SK-N-SH (cell line): ENCODE data around the gene NPW. TPM values are rescaled to one million over a fixed set of nuclear protein-coding genes. Genes with fewer than 3 reads are reported as not detected.

ENCODE experiments used
- CTCF ChIA-PET: fragments of 300-600, 350-600 bp; formaldehyde crosslinking; extraction: SDS; loops from one replicate; lab custom pipeline; 2021; lab: Yijun Ruan, JAX
- POLR2A ChIA-PET: fragments of 350-600 bp; sonication (Branson Sonifier 250); formaldehyde crosslinking; extraction: SDS; loops from one replicate; lab custom pipeline; 2020; ENCODE audit warnings: antibody characterized with exemption, inconsistent platforms; lab: Yijun Ruan, JAX
- DNase-seq: peaks from one replicate; pipeline ENCODE4 v3.0.0; 2012
- H2AFZ ChIP-seq: fragments of 200-600 bp; sonication (generic); 2 replicates; pipeline ENCODE4 v1.8.1; 2016; ENCODE audit warnings: antibody characterized with exemption, mild to moderate bottlenecking, low read depth
- H3F3A ChIP-seq: fragments of 200-600 bp; sonication (generic); replicated peaks from 2 replicates; pipeline ENCODE3; 2016; ENCODE audit warnings: antibody characterized with exemption, mild to moderate bottlenecking; ENCODE audit not compliant: insufficient read depth
- H3K27ac ChIP-seq, 2 experiments: fragments of 200-500 bp in 1 of 2; fragments of 200-600 bp in 1 of 2; sonication (Bioruptor generic) in 1 of 2; sonication (generic), shearing (Covaris generic) in 1 of 2; 2 replicates each; pipeline versions ENCODE4 v1.5.1 to v1.6.1; 2014 to 2016; ENCODE audit warnings: low read depth in 2 of 2, inconsistent platforms in 1 of 2, low read length in 1 of 2, mild to moderate bottlenecking in 1 of 2, mixed read lengths in 1 of 2
- H3K27me3 ChIP-seq: fragments of 200-600 bp; sonication (generic), shearing (Covaris generic); 2 replicates; pipeline ENCODE4 v1.6.1; 2016; ENCODE audit warnings: mixed run types; ENCODE audit not compliant: insufficient read depth
- H3K36me3 ChIP-seq, 2 experiments: fragments of 200-500 bp in 1 of 2; fragments of 200-600 bp in 1 of 2; sonication (Bioruptor generic) in 1 of 2; sonication (generic) in 1 of 2; replicated peaks in 1 of 2; 2 replicates each; pipeline versions ENCODE3 to v1.5.1; 2014 to 2016; ENCODE audit warnings: low read length in 1 of 2, mild to moderate bottlenecking in 1 of 2; ENCODE audit not compliant: insufficient read depth in 2 of 2, control insufficient read depth in 1 of 2
- H3K4me1 ChIP-seq, 2 experiments: fragments of 200-500 bp in 1 of 2; fragments of 200-600 bp in 1 of 2; sonication (Bioruptor generic) in 1 of 2; sonication (generic), shearing (Covaris generic) in 1 of 2; 2 replicates each; pipeline versions ENCODE4 v1.5.1 to v1.6.1; 2014 to 2016; ENCODE audit warnings: low read depth in 1 of 2, low read length in 1 of 2, mixed run types in 1 of 2; ENCODE audit not compliant: insufficient read depth in 2 of 2, control insufficient read depth in 1 of 2
- H3K4me2 ChIP-seq: fragments of 200-600 bp; sonication (generic), shearing (Covaris generic); 2 replicates; pipeline ENCODE4 v1.6.1; 2017; ENCODE audit warnings: mixed run types
- H3K4me3 ChIP-seq, 2 experiments: fragments of 200-500 bp in 1 of 2; fragments of 200-600 bp in 1 of 2; sonication (Bioruptor generic) in 1 of 2; sonication (generic), shearing (Covaris generic) in 1 of 2; 2 replicates each; pipeline versions ENCODE4 v1.5.1 to v1.8.1; 2014 to 2016; ENCODE audit warnings: low read depth in 2 of 2, inconsistent platforms in 1 of 2, low read length in 1 of 2, mild to moderate bottlenecking in 1 of 2, mixed read lengths in 1 of 2, moderate library complexity in 1 of 2
- H3K79me2 ChIP-seq: fragments of 200-600 bp; sonication (generic); 2 replicates; pipeline ENCODE4 v1.8.1; 2017; ENCODE audit warnings: mild to moderate bottlenecking; ENCODE audit not compliant: insufficient read depth
- H3K9ac ChIP-seq: fragments of 200-600 bp; sonication (generic); 2 replicates; pipeline ENCODE4 v1.6.1; 2017; ENCODE audit warnings: mixed run types
- H3K9me2 ChIP-seq: fragments of 200-600 bp; sonication (generic); 2 replicates; pipeline ENCODE4 v1.6.1; 2017; ENCODE audit warnings: mixed run types
- H3K9me3 ChIP-seq: fragments of 200-600 bp; sonication (generic); 2 replicates; pipeline ENCODE4 v1.6.1; 2017; ENCODE audit warnings: mixed run types, mild to moderate bottlenecking, moderate library complexity
- H4K20me1 ChIP-seq: fragments of 200-600 bp; sonication (generic); 2 replicates; pipeline ENCODE4 v1.6.1; 2017; ENCODE audit warnings: mild to moderate bottlenecking, mixed run types; ENCODE audit not compliant: insufficient read depth
- ELF1 ChIP-seq: IDR thresholded peaks from 2 replicates; pipeline ENCODE4 v1.4.0; 2012
- EP300 ChIP-seq, 2 experiments: IDR thresholded peaks; 2 replicates each; pipeline versions ENCODE4 v1.4.0 to v1.6.1; 2012; ENCODE audit warnings: borderline replicate concordance in 1 of 2, low read depth in 1 of 2, low read length in 1 of 2
- EZH2phosphoT487 ChIP-seq: fragments of 200-600 bp; sonication (generic); IDR thresholded peaks from 2 replicates; pipeline ENCODE4 v1.6.1; 2017; ENCODE audit warnings: low read depth, mixed run types, mild to moderate bottlenecking, antibody characterized with exemption, moderate library complexity, borderline replicate concordance
- FOXJ3 ChIP-seq: sonication (generic); formaldehyde crosslinking; IDR thresholded peaks from 2 replicates; pipeline ENCODE4 v1.5.1; 2020; ENCODE audit warnings: mild to moderate bottlenecking, missing genetic modification reagents
- GATA2 ChIP-seq: sonication (generic); formaldehyde crosslinking; IDR thresholded peaks from 2 replicates; pipeline ENCODE4 v1.5.0; 2020; ENCODE audit warnings: mild to moderate bottlenecking, missing genetic modification reagents
- IRF3 ChIP-seq: fragments of 150-350 bp; IDR thresholded peaks from 2 replicates; pipeline ENCODE4 v1.6.1; 2016; ENCODE audit warnings: mild to moderate bottlenecking, low read depth, low read length
- MEF2A ChIP-seq: IDR thresholded peaks from 2 replicates; pipeline ENCODE4 v1.4.0; 2012; ENCODE audit warnings: low read depth, borderline replicate concordance
- NRF1 ChIP-seq: IDR thresholded peaks from 2 replicates; pipeline ENCODE4 v1.6.1; 2012; ENCODE audit warnings: low read depth, mild to moderate bottlenecking, low read length
- POLR2AphosphoS5 ChIP-seq: IDR thresholded peaks from 2 replicates; pipeline ENCODE4 v1.6.1; 2012; ENCODE audit warnings: low read depth, low read length
- RAD21 ChIP-seq: IDR thresholded peaks from 2 replicates; pipeline ENCODE4 v1.6.1; 2012; ENCODE audit warnings: mild to moderate bottlenecking, low read length
- RCOR1 ChIP-seq: fragments of 150-350 bp; IDR thresholded peaks from 2 replicates; pipeline ENCODE4 v1.6.1; 2017; ENCODE audit warnings: antibody characterized with exemption, low read length
- REST ChIP-seq: IDR thresholded peaks from 2 replicates; pipeline ENCODE4 v1.6.1; 2012; ENCODE audit warnings: mild to moderate bottlenecking, low read depth, low read length, moderate library complexity
- TAF1 ChIP-seq: IDR thresholded peaks from 2 replicates; pipeline ENCODE4 v1.6.1; 2012; ENCODE audit warnings: low read depth, mild to moderate bottlenecking, low read length, moderate library complexity, borderline replicate concordance
- YY1 ChIP-seq: IDR thresholded peaks from 2 replicates; pipeline ENCODE4 v1.4.0; 2012; ENCODE audit warnings: low read depth, mild to moderate bottlenecking
- WGBS: methylation state at CpG from one replicate; pipeline ENCODE4 v1.1.6; 2017; ENCODE audit warnings: low lambda C conversion rate; 5-methylcytosine and 5-hydroxymethylcytosine counted together
- polyA plus RNA-seq, 3 experiments: library from polyadenylated mRNA; depleted of rRNA; stranded (reverse); fragments of >200 nt; gene quantifications; 2 replicates each; pipeline ENCODE4 v1.2.3, GENCODE V29; 2012
- TF ChIP-seq, protein P1 (sequence below): IDR thresholded peaks from 2 replicates; pipeline ENCODE4; 2012
- TF ChIP-seq, protein P2 (sequence below): fragments of 150-350 bp; IDR thresholded peaks from 2 replicates; pipeline ENCODE4 v1.6.1; 2017; ENCODE audit warnings: antibody characterized with exemption, low read length, low read depth, borderline replicate concordance
- TF ChIP-seq, protein P3 (sequence below): IDR thresholded peaks from 2 replicates; pipeline ENCODE4 v1.4.0; 2012; ENCODE audit warnings: low read depth, borderline replicate concordance
- TF ChIP-seq, protein P4 (sequence below): fragments of 200-600 bp; sonication (generic); IDR thresholded peaks from 2 replicates; pipeline ENCODE4 v1.6.1; 2017; ENCODE audit warnings: antibody characterized with exemption, mild to moderate bottlenecking, moderate library complexity

NPW gene
- polyA plus RNA-seq, 1 of the 3 experiments (the other 2 are of a cell fraction): 1.1 TPM

- Histone ChIP-seq H3K9ac (no peak overlapping the region; the same call in 1 of the 2 replicates), H3K27ac (no peak overlapping the region; a peak in 1 of 4 replicates), H3K27me3 (no peaks in the 10 kb centered on the region), H3K4me2 (peak overlapping the region; percentile 98), H3K9me2 (no peaks in the 10 kb centered on the region), H3K4me1 (peaks cover 4 to 27% of the 10 kb centered on the region in 2 experiments; a peak in 3 of 4 replicates), H3K4me3 (peak overlapping the region in 1 of 2 experiments; percentile 71; a peak in 3 of 4 replicates), H4K20me1 (no peaks in the 10 kb centered on the region), H3K36me3 (peaks cover 10 to 13% of the 10 kb centered on the region in 2 experiments), H3F3A (no peaks in the 10 kb centered on the region), H3K79me2 (peaks cover 47% of the 10 kb centered on the region), H3K9me3 (no peaks in the 10 kb centered on the region), H2AFZ (no peak overlapping the region)
- WGBS: 95% methylated on average over 19 of the region's 21 CpGs
- CTCF ChIA-PET: interaction anchor here (1.2 to 5.8 kb wide), 6 partner anchors 9 to 107 kb away, joined by 3 to 43 read pairs (median 18); no protein-coding TSS in a partner anchor
- no peak for DNase-seq
- POLR2A ChIA-PET: interaction anchor here (0.6 to 2.1 kb wide), 5 partner anchors 9 to 105 kb away, joined by 3 to 9 read pairs (median 5); no protein-coding TSS in a partner anchor
- TF ChIP-seq NRF1 (no peak), IRF3 (no peak), EZH2phosphoT487 (no peak), TAF1 (no peak), REST (no peak), YY1 (no peak), RCOR1 (no peak), EP300 (IDR thresholded peaks at IDR 0.05; ENCODE audit: borderline replicate concordance in 1 of 2, low read depth in 1 of 2, low read length in 1 of 2) (no peak), MEF2A (no peak), ELF1 (no peak), RAD21 (no peak), POLR2AphosphoS5 (no peak), FOXJ3 (CRISPR knock-in tag) (no peak), GATA2 (CRISPR knock-in tag) (no peak)
- TF ChIP-seq, protein P1, sequence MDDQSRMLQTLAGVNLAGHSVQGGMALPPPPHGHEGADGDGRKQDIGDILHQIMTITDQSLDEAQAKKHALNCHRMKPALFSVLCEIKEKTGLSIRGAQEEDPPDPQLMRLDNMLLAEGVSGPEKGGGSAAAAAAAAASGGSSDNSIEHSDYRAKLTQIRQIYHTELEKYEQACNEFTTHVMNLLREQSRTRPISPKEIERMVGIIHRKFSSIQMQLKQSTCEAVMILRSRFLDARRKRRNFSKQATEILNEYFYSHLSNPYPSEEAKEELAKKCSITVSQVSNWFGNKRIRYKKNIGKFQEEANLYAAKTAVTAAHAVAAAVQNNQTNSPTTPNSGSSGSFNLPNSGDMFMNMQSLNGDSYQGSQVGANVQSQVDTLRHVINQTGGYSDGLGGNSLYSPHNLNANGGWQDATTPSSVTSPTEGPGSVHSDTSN: no peak
- TF ChIP-seq, protein P2, sequence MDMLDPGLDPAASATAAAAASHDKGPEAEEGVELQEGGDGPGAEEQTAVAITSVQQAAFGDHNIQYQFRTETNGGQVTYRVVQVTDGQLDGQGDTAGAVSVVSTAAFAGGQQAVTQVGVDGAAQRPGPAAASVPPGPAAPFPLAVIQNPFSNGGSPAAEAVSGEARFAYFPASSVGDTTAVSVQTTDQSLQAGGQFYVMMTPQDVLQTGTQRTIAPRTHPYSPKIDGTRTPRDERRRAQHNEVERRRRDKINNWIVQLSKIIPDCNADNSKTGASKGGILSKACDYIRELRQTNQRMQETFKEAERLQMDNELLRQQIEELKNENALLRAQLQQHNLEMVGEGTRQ: no peak
- TF ChIP-seq, protein P3, sequence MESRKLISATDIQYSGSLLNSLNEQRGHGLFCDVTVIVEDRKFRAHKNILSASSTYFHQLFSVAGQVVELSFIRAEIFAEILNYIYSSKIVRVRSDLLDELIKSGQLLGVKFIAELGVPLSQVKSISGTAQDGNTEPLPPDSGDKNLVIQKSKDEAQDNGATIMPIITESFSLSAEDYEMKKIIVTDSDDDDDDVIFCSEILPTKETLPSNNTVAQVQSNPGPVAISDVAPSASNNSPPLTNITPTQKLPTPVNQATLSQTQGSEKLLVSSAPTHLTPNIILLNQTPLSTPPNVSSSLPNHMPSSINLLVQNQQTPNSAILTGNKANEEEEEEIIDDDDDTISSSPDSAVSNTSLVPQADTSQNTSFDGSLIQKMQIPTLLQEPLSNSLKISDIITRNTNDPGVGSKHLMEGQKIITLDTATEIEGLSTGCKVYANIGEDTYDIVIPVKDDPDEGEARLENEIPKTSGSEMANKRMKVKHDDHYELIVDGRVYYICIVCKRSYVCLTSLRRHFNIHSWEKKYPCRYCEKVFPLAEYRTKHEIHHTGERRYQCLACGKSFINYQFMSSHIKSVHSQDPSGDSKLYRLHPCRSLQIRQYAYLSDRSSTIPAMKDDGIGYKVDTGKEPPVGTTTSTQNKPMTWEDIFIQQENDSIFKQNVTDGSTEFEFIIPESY: no peak
- TF ChIP-seq, protein P4, sequence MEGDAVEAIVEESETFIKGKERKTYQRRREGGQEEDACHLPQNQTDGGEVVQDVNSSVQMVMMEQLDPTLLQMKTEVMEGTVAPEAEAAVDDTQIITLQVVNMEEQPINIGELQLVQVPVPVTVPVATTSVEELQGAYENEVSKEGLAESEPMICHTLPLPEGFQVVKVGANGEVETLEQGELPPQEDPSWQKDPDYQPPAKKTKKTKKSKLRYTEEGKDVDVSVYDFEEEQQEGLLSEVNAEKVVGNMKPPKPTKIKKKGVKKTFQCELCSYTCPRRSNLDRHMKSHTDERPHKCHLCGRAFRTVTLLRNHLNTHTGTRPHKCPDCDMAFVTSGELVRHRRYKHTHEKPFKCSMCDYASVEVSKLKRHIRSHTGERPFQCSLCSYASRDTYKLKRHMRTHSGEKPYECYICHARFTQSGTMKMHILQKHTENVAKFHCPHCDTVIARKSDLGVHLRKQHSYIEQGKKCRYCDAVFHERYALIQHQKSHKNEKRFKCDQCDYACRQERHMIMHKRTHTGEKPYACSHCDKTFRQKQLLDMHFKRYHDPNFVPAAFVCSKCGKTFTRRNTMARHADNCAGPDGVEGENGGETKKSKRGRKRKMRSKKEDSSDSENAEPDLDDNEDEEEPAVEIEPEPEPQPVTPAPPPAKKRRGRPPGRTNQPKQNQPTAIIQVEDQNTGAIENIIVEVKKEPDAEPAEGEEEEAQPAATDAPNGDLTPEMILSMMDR: no peak
Measured at GRCh38 chr16:2045965-2046892, 26.6 kb downstream of the NPW start.
